Left ventricle myocardium inferior (tissue), 1 donor: Measurements from ENCODE around the gene CCDC141. TPM values are rescaled to one million over a fixed set of nuclear protein-coding genes. Genes with fewer than 3 reads are reported as not detected.
A peak's percentile ranks its signal among the peaks of the same experiment; 100 is the strongest.

Source experiments
- DNase-seq: peaks from one replicate; pipeline ENCODE4 v3.0.0-alpha.2; 2020
- H3K27ac ChIP-seq: fragments of 200-600 bp; replicated peaks from 2 replicates; pipeline ENCODE4 v1.8.0; 2021
- H3K27me3 ChIP-seq: fragments of 200-600 bp; 2 replicates; pipeline ENCODE4 v1.8.0; 2021; ENCODE audit warnings: low read depth
- H3K36me3 ChIP-seq: fragments of 200-600 bp; 2 replicates; pipeline ENCODE4 v1.8.0; 2021
- H3K4me1 ChIP-seq: fragments of 200-600 bp; 2 replicates; pipeline ENCODE4 v1.8.0; 2021
- H3K4me3 ChIP-seq: fragments of 200-600 bp; 2 replicates; pipeline ENCODE4 v1.8.0; 2021; ENCODE audit warnings: mild to moderate bottlenecking, moderate library complexity
- H3K9me3 ChIP-seq: fragments of 200-600 bp; replicated peaks from 2 replicates; pipeline ENCODE4 v1.8.0; 2021
- intact Hi-C: fragments of 100-400 bp; cut with micrococcal nuclease; formaldehyde crosslinking; loops from one replicate; pipeline ENCODE4 v1.11.0; 2022
- total RNA-seq: library from RNA; stranded (reverse); fragmentation: NEBNext Ultra II Directional; extraction: Animal tissue kit (Norgen Biotek cat#: 25700); gene quantifications from one replicate; pipeline ENCODE4 v1.2.1, GENCODE V29; 2021
- TF ChIP-seq, protein P1 (sequence below): fragments of 200-600 bp; IDR thresholded peaks from 2 replicates; pipeline ENCODE4 v1.8.0; 2021; ENCODE audit warnings: antibody characterized with exemption, mild to moderate bottlenecking, borderline replicate concordance
- donor health status: DM: no; HTN: yes; CAD: no; lungs with severe emphysema.

Gene CCDC141
- total RNA-seq, 1 donor from 2014 or later = 208 TPM

DNA sequence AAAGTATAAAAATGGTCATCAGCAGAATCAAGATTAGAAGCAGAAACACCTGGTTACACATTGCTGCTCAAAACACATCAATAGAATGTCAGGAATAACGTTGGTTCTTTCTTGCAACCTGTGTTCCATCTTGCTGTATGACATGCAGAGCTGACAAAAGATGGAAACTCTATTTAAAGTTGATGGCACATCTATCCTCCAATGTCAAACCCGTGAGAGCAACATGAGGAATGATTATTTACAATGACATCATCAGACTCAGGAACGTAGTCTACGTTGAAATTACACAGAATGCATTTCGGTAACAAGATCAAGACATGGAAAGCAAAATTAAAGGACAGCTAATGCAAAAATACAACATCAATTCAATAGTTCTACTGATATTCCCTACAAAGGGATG, 216.6 kb downstream of the CCDC141 start:
- TF ChIP-seq, protein P1, sequence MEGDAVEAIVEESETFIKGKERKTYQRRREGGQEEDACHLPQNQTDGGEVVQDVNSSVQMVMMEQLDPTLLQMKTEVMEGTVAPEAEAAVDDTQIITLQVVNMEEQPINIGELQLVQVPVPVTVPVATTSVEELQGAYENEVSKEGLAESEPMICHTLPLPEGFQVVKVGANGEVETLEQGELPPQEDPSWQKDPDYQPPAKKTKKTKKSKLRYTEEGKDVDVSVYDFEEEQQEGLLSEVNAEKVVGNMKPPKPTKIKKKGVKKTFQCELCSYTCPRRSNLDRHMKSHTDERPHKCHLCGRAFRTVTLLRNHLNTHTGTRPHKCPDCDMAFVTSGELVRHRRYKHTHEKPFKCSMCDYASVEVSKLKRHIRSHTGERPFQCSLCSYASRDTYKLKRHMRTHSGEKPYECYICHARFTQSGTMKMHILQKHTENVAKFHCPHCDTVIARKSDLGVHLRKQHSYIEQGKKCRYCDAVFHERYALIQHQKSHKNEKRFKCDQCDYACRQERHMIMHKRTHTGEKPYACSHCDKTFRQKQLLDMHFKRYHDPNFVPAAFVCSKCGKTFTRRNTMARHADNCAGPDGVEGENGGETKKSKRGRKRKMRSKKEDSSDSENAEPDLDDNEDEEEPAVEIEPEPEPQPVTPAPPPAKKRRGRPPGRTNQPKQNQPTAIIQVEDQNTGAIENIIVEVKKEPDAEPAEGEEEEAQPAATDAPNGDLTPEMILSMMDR = no peak
- DNase-seq = no peak
- no peak overlapping the region for H3K27ac ChIP-seq
- peaks cover 5% of the 10 kb centered on the region for H3K36me3 ChIP-seq
- H3K9me3 ChIP-seq = no peaks in the 10 kb centered on the region
- peaks cover 58% of the 10 kb centered on the region for H3K4me1 ChIP-seq
- H3K27me3 ChIP-seq = no peaks in the 10 kb centered on the region
- no peak overlapping the region for H3K4me3 ChIP-seq
- intact Hi-C loops = no loop called here

DNA sequence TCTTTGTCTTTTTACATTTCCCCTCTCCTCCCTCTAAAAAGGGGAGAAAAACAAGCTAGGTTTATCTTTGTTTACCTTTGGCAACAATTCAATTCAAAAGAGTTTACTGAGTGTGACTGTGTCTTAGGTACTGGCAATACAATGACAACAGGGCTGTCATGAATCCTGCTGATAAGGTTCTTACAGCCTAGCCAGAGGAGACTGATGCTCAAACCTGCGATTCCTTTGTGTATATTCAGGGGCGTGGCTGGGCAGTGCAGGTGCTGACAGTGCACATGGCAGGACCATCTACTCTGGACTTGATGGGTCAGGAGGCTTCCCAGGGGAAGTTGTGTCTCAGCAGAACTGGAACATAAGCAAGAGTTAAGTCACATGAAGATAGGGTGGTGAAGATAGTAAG, 219.5 kb downstream of the CCDC141 start:
- no peak for DNase-seq
- no peaks in the 10 kb centered on the region for H3K27me3 ChIP-seq
- H3K4me1 ChIP-seq = peaks cover 56% of the 10 kb centered on the region
- TF ChIP-seq, protein P1 = no peak
- no peaks in the 10 kb centered on the region for H3K36me3 ChIP-seq
- intact Hi-C loops = no loop called here
- peaks cover 9% of the 10 kb centered on the region for H3K9me3 ChIP-seq
- H3K4me3 ChIP-seq = no peak overlapping the region
- H3K27ac ChIP-seq = peak overlapping the region; percentile 61

DNA sequence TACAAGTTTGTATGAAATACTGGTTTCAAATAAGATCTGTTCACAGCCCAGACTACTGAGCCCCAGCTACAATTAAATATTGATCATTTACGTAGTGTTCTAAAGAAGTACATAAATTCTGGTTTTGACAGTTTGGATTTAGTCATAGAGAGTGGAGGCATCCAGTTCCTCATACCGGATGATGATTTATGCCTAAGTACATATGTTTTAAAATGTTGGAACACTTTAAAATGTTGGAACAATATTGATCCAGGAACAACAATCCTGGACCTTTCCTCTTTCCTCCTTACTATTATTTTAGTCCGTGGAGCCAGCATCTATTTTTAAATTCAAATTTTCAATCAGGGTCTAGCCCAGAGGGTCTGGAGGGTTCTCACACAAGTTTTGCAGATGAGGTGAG, 220.0 kb downstream of the CCDC141 start:
- no peaks in the 10 kb centered on the region for H3K36me3 ChIP-seq
- intact Hi-C loops = no loop called here
- H3K27me3 ChIP-seq = no peaks in the 10 kb centered on the region
- H3K4me1 ChIP-seq = peaks cover 54% of the 10 kb centered on the region
- TF ChIP-seq, protein P1 = no peak
- DNase-seq = no peak
- H3K27ac ChIP-seq = peak overlapping the region; percentile 61
- peaks cover 9% of the 10 kb centered on the region for H3K9me3 ChIP-seq
- H3K4me3 ChIP-seq = no peak overlapping the region

- intact Hi-C loops = no loop called here
Measured at GRCh38 chr2:178829299-178829960, 220.5 kb downstream of the CCDC141 start.

GRCh38 chr2:178828486-178828881, 221.5 kb downstream of the CCDC141 start:
- Histone ChIP-seq H3K27me3 (no peaks in the 10 kb centered on the region), H3K9me3 (peaks cover 9% of the 10 kb centered on the region), H3K36me3 (no peaks in the 10 kb centered on the region), H3K4me3 (no peak overlapping the region), H3K4me1 (peaks cover 40% of the 10 kb centered on the region), H3K27ac (peak overlapping the region; percentile 61)
- no peak for DNase-seq
- TF ChIP-seq, protein P1 = no peak
- intact Hi-C loops = no loop called here

More at GRCh38 chr2:178829299-178829960, 220.5 kb downstream of the CCDC141 start:
- no peak overlapping the region for H3K4me3 ChIP-seq
- H3K9me3 ChIP-seq = peaks cover 9% of the 10 kb centered on the region
- no peaks in the 10 kb centered on the region for H3K27me3 ChIP-seq
- peak overlapping the region; percentile 61 for H3K27ac ChIP-seq
- peaks cover 49% of the 10 kb centered on the region for H3K4me1 ChIP-seq
- H3K36me3 ChIP-seq = no peaks in the 10 kb centered on the region
- no peak for DNase-seq
- TF ChIP-seq, protein P1 = no peak
